ENCODE results near the gene DNASE1L2.
A peak's percentile ranks its signal among the peaks of the same experiment; 100 is the strongest.
"Not testable (repeated sequence)": the region's sequence is repeated elsewhere in the genome, so short reads cannot be mapped to it uniquely, and the experiment has no call there.

The DNASE1L2 gene

DNA sequence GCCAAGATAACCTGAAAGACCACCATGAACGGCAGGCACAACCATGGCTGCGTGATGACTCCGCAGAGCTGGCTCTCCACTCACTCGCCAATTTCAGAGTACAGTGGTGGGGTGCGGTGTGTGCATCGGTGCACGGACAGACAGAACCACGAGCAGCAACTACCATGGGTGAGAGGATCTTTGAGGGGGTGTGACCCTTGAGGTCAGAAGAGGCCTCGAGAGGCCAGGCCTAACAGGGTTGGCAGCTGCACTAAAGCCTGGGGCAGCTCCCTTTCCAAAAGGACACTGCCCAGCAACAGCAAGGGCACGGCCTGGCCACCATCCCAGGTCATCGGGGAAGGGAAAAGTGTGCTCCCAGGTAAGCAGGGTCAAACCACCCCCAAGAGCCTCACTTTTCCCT is 17.0 kb downstream of the DNASE1L2 start:
- H3K9me3 ChIP-seq, result no peaks in the 10 kb centered on the region
- peaks cover 3% of the 10 kb centered on the region; the same call in 1 of the 2 replicates for H3K4me1 ChIP-seq
- H3K27me3 ChIP-seq, result no peaks in the 10 kb centered on the region
- H3K36me3 ChIP-seq, result peaks cover 70% of the 10 kb centered on the region
- TF ChIP-seq, protein P1, sequence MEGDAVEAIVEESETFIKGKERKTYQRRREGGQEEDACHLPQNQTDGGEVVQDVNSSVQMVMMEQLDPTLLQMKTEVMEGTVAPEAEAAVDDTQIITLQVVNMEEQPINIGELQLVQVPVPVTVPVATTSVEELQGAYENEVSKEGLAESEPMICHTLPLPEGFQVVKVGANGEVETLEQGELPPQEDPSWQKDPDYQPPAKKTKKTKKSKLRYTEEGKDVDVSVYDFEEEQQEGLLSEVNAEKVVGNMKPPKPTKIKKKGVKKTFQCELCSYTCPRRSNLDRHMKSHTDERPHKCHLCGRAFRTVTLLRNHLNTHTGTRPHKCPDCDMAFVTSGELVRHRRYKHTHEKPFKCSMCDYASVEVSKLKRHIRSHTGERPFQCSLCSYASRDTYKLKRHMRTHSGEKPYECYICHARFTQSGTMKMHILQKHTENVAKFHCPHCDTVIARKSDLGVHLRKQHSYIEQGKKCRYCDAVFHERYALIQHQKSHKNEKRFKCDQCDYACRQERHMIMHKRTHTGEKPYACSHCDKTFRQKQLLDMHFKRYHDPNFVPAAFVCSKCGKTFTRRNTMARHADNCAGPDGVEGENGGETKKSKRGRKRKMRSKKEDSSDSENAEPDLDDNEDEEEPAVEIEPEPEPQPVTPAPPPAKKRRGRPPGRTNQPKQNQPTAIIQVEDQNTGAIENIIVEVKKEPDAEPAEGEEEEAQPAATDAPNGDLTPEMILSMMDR (IDR thresholded peaks at IDR 0.05; ENCODE audit: low read depth, low read length), result no peak
- no peak for DNase-seq
- no peak overlapping the region for H3K4me3 ChIP-seq (ENCODE audit: low read depth, low read length)

DNA sequence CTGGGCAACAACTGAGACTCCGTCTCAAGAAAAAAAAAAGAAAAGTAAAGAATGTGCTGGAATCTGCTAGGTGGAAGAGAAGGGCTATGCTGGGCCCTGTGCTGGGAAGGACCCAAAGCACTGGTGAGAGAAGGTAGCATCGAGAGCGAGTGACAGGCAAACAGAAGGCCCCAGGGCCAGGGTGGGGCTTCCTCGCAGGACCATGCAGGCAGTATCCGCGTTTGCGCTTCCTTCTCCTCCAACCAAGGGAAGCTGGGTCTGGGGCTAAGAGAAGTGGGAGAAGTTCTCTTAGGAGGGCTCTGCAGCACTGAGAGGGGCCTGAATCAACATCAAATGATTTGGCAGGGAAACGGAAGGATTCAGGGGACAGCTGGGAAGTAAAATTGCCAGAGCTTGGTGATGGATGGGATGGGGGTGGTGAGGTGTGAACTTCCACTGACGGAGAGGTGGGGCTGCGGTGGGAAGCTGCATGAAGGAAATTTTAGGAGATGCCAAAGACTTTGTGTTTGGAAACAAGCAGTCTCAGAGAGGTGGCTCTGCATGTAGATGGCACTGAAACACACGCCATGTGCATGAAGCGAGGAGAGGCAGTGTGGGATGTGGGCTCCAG is 20.4 kb downstream of the DNASE1L2 start:
- H3K36me3 ChIP-seq, result peaks cover 96% of the 10 kb centered on the region
- TF ChIP-seq, protein P1 (IDR thresholded peaks at IDR 0.05; ENCODE audit: low read depth, low read length), result no peak
- DNase-seq, result no peak

DNA sequence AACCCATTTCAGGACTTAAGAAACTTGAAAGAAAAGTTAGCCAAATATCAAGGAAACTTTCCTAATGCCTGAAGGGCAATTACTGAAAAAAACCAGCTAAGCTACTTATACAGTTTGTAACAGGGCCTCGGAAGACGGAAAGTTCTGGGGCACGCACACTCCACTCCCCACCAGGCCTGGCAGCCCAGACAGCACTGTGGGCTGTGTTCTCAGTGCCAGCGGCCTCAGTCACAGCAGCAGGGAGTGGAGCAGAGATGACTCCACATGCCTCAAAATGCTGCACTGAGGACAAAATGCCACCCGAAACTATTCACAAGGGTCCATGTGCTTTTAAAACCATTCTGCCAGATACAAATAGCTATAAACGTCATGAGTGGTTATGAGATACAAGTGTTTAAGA is 21.5 kb downstream of the DNASE1L2 start:
- no peaks in the 10 kb centered on the region for H3K9me3 ChIP-seq
- H3K27me3 ChIP-seq, result no peaks in the 10 kb centered on the region
- DNase-seq, result no peak
- TF ChIP-seq, protein P1 (IDR thresholded peaks at IDR 0.05; ENCODE audit: low read depth, low read length), result no peak
- no peak overlapping the region for H3K4me3 ChIP-seq (ENCODE audit: low read depth, low read length)
- H3K36me3 ChIP-seq, result peaks cover 100% of the 10 kb centered on the region
- no peaks in the 10 kb centered on the region for H3K4me1 ChIP-seq

More for the DNA sequence above, 20.4 kb downstream of the DNASE1L2 start:
- H3K4me3 ChIP-seq (ENCODE audit: low read depth, low read length), result no peak overlapping the region
- H3K4me1 ChIP-seq, result peaks cover 3% of the 10 kb centered on the region; the same call in 1 of the 2 replicates
- H3K9me3 ChIP-seq, result no peaks in the 10 kb centered on the region
- no peaks in the 10 kb centered on the region for H3K27me3 ChIP-seq

DNA sequence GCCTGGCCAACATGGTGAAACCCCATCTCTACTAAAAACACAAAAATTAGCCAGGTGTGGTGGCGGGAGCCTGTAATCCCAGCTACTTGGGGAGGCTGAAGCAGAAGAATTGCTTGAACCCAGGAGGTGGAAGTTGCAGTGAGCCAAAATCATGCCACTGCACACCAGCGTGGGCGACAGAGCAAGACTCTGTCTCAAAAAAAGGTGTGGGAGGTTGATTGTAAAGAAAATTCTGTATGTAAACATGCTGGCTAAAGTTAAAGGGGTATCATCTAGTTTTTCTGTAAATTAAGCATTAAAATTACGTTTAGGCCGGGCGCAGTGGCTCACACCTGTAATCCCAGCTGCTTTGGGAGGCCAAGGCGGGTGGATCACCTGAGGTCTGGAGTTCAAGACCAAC is 22.3 kb downstream of the DNASE1L2 start:
- H3K4me1 ChIP-seq; DNase-seq; H3K9me3 ChIP-seq; H3K4me3 ChIP-seq (ENCODE audit: low read depth, low read length); H3K27me3 ChIP-seq: not testable (repeated sequence)
- H3K36me3 ChIP-seq, result peaks cover 100% of the 10 kb centered on the region

DNA sequence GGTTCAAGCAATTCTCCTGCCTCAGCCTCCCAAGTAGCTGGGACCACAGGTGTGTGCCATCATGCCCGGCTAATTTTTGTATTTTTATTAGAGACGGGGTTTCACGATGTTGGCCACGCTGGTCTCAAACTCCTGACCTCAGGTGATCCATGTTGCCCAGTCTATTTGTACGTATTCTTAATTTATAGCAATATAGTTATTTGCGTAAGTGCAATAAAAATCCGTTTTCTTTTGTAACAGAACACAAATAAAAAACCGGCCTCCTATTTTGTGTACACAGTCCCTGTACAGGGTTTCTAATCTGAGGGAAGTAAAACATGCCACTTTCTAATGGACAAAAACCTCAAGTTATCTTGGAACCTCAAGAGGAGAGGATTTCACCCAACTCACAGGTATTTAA is 24.0 kb downstream of the DNASE1L2 start:
- TF ChIP-seq, protein P1 (IDR thresholded peaks at IDR 0.05; ENCODE audit: low read depth, low read length), result no peak
- H3K4me1 ChIP-seq, result no peaks in the 10 kb centered on the region
- H3K4me3 ChIP-seq (ENCODE audit: low read depth, low read length), result no peak overlapping the region
- H3K36me3 ChIP-seq, result peaks cover 100% of the 10 kb centered on the region
- H3K9me3 ChIP-seq, result no peaks in the 10 kb centered on the region
- DNase-seq, result no peak
- no peaks in the 10 kb centered on the region for H3K27me3 ChIP-seq

DNA sequence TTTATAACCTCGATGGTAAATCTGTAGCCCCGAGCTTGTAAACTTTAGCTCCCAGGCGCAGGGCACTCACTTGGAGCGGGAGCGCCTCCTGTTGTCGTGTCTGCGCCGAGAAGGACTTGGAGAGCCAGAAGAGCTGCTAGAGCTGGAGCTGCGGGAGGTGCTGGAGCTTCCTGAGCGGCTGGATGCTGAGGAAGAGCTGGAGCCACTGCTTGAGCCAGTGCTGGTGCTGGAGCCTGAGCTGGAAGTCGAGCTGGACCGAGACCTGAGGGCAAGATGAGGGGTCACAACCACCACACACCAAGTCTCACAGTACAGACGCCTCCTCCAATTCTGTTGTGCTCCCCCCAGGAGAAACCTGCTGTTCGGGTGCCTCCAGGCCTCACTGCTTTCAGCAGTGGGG is 26.8 kb downstream of the DNASE1L2 start:
- TF ChIP-seq, protein P1 (IDR thresholded peaks at IDR 0.05; ENCODE audit: low read depth, low read length), result peak; percentile 7; the same call in 1 of the 2 replicates
- not testable (repeated sequence) for H3K4me3 ChIP-seq (ENCODE audit: low read depth, low read length); H3K9me3 ChIP-seq; DNase-seq; H3K27me3 ChIP-seq; H3K4me1 ChIP-seq
- H3K36me3 ChIP-seq, result peaks cover 80% of the 10 kb centered on the region

DNA sequence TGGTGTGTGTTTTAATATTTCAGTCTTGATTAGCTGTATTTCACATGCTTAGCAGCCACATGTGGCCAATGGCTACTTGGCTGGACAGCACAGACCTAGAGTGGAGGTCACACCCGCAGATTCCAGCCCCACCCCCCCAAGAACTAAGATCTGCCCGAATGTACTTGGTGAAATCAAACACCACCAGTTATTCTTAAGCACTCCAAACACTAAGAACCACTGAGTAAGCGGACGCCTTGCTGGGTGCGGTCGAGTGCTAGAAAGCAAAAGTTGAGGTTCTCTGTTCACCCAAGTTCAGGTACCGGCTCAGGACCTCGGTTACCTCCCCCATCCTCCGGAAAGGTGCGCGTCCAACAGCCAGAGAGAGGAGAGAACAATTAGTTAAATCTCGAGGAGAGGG is 30.6 kb downstream of the DNASE1L2 start:
- Histone ChIP-seq H3K36me3 (peaks cover 41% of the 10 kb centered on the region), H3K4me3 (ENCODE audit: low read depth, low read length) (peak overlapping the region; percentile 79)
- not testable (repeated sequence) for DNase-seq, H3K27me3 ChIP-seq, H3K4me1 ChIP-seq, H3K9me3 ChIP-seq

DNA sequence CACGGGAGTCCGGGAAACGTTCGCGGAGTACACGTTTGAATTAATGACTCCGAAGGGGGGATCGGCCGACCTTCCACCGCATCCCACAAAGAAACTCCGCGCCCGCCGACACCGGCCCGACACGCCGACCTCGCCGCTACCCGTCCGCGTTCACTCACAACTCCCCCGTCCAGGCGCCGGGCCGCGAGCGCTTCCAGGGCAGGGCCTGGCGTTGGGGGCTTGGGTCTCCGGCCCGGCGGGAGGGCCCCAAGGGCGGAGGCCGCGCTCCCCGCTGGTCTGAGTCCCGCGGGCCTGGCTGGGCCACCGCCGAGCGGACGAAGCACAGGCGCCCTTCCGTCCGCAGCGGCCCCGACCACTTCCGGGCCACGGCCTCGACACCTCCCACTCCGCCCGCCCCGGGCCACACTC is 31.3 kb downstream of the DNASE1L2 start:
- H3K27me3 ChIP-seq, H3K4me1 ChIP-seq, DNase-seq, H3K9me3 ChIP-seq: not testable (repeated sequence)
- Histone ChIP-seq H3K36me3 (peaks cover 35% of the 10 kb centered on the region), H3K4me3 (ENCODE audit: low read depth, low read length) (peak overlapping the region; percentile 79)
